ENCODE measurements around the gene NAIP.
"Not testable (repeated sequence)": the region's sequence is repeated elsewhere in the genome, so short reads cannot be mapped to it uniquely, and the experiment has no call there.

NAIP gene

DNA sequence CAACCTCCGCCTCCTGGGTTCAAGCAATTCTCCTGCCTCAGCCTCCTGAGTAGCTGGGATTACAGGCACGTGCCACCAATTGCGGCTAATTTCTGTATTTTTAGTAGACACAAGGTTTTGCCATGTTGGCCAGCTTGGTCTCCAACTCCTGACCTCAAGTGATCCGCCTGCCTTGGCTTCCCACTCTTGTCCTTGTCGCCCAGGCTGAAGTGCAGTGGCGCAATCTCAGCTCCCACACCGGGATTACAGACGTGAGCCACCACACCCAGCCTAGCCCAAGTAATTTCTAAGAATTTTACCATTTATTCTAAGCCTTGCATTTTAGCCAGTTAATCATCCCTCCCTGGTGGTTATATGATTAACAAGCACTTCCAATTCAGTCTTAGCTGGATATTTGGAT lies 11.0 kb downstream of the NAIP start:
- Histone ChIP-seq H3K4me3 (ENCODE audit: low read depth in 1 of 2, low read length in 2 of 2) (no peak overlapping the region), H3K9ac (ENCODE audit: low read depth in 1 of 2, low read length in 2 of 2) (no peak overlapping the region), H3K4me1 (ENCODE audit: control insufficient read depth in 1 of 2, insufficient read depth in 2 of 2, low read length in 2 of 2) (no peaks in the 10 kb centered on the region), H3K9me3 (ENCODE audit: control insufficient read depth in 1 of 2, low read length in 2 of 2) (no peaks in the 10 kb centered on the region), H3K27me3 (ENCODE audit: control insufficient read depth in 1 of 2, insufficient read depth in 2 of 2, low read length in 2 of 2) (no peaks in the 10 kb centered on the region), H3K27ac (ENCODE audit: low read depth, low read length) (no peak overlapping the region), H3K36me3 (ENCODE audit: control insufficient read depth in 1 of 2, insufficient read depth in 2 of 2, low read length in 2 of 2) (no peaks in the 10 kb centered on the region)

DNA sequence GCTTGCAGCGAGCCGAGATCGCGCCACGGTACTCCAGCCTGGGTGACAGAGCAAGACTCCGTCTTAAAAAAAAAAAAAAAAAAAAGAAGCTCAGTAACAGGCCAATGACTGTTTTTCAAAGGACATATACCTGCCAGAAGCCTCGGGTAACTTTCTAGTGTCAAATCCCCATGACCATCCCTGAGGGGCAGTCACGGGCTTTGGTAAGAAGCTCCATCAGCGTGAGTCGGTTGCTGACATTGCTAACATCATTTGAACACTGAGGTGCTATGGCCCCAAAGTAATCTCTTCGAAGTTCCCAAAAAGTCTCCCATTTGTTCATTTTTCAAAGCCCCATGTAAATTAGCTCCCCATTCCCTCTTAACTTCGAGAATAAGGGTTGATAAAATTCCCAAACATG lies 11.6 kb downstream of the NAIP start:
- no peak overlapping the region for H3K4me3 ChIP-seq (ENCODE audit: low read depth in 1 of 2, low read length in 2 of 2)
- no peaks in the 10 kb centered on the region for H3K27me3 ChIP-seq (ENCODE audit: control insufficient read depth in 1 of 2, insufficient read depth in 2 of 2, low read length in 2 of 2)
- no peaks in the 10 kb centered on the region for H3K9me3 ChIP-seq (ENCODE audit: control insufficient read depth in 1 of 2, low read length in 2 of 2)
- no peaks in the 10 kb centered on the region for H3K4me1 ChIP-seq (ENCODE audit: control insufficient read depth in 1 of 2, insufficient read depth in 2 of 2, low read length in 2 of 2)
- H3K36me3 ChIP-seq (ENCODE audit: control insufficient read depth in 1 of 2, insufficient read depth in 2 of 2, low read length in 2 of 2): no peaks in the 10 kb centered on the region
- no peak overlapping the region for H3K9ac ChIP-seq (ENCODE audit: low read depth in 1 of 2, low read length in 2 of 2)
- no peak overlapping the region for H3K27ac ChIP-seq (ENCODE audit: low read depth, low read length)

DNA sequence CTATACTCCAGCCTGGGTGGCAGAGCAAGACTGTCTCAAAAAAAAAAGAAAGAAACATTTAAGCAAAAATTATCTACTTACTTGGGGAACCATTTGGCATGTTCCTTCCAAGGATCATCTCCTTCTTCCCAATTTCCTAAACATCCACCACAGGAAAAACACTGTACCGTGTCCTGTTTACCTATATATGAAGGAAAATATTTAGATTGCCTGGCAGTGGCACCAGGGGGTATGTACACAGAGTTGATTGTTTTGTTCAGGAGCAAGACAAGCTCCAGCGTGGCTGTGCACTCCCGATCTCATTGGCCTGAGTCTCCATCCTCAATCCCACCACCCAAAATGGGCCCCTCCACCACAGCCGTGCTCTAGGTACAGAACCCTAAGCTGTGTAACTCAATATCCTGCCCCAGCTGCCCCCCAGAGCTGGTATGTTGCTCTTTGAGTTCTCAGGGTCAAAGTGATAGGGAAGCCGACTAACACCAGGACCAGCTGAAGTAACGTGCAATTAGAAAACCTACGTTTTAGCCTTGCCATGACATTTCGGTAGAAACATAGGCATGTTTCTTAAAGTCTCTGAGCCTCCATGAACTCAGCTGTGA lies 13.8 kb downstream of the NAIP start:
- Histone ChIP-seq H3K4me3 (ENCODE audit: low read depth in 1 of 2, low read length in 2 of 2) (no peak overlapping the region), H3K36me3 (ENCODE audit: control insufficient read depth in 1 of 2, insufficient read depth in 2 of 2, low read length in 2 of 2) (no peaks in the 10 kb centered on the region), H3K9ac (ENCODE audit: low read depth in 1 of 2, low read length in 2 of 2) (no peak overlapping the region), H3K27me3 (ENCODE audit: control insufficient read depth in 1 of 2, insufficient read depth in 2 of 2, low read length in 2 of 2) (no peaks in the 10 kb centered on the region), H3K4me1 (ENCODE audit: control insufficient read depth in 1 of 2, insufficient read depth in 2 of 2, low read length in 2 of 2) (no peaks in the 10 kb centered on the region), H3K9me3 (ENCODE audit: control insufficient read depth in 1 of 2, low read length in 2 of 2) (no peaks in the 10 kb centered on the region), H3K27ac (ENCODE audit: low read depth, low read length) (no peak overlapping the region)

DNA sequence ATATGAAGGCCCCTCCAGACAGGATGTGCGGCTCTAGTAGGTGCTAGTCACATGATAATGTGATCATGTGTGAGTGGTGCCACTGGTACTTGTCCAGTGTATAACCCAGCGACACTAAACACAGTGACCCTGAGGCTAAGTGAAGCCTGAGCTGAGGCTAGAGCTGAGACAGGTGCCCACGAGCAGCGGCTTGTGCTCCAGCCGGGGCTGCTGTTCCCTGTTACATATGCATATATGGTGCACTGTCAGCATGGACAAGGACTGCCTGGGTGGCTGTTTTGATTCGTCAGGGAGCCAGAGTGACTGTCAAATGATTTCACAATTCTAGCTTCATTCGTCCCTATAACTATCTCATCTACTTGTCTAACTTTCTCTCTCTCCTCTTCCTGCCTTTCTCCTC lies 18.2 kb downstream of the NAIP start:
- H3K27ac ChIP-seq (ENCODE audit: low read depth, low read length): not testable (repeated sequence)

DNA sequence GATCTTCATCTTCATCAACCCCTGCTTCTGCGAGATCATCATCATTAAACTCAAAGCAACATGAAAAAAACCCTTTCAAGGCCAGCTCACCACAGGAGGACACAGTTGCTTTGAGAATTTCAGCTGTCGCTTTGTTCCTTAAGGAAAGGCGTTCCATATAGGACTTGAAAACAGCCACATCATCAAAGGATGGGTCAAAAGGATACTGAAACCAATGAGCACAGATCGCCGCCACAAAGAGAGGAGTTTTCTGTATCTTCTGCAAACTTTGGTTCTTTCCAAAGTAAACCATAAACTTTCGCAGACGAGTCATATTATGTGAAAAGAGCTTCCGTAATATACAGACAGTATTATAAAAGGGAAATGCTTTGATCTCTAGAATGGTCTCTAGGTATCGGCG lies 40.3 kb downstream of the NAIP start:
- H3K9me3 ChIP-seq (ENCODE audit: control insufficient read depth in 1 of 2, low read length in 2 of 2); H3K4me1 ChIP-seq (ENCODE audit: control insufficient read depth in 1 of 2, insufficient read depth in 2 of 2, low read length in 2 of 2); H3K36me3 ChIP-seq (ENCODE audit: control insufficient read depth in 1 of 2, insufficient read depth in 2 of 2, low read length in 2 of 2); H3K27me3 ChIP-seq (ENCODE audit: control insufficient read depth in 1 of 2, insufficient read depth in 2 of 2, low read length in 2 of 2); H3K4me3 ChIP-seq (ENCODE audit: low read depth in 1 of 2, low read length in 2 of 2); H3K9ac ChIP-seq (ENCODE audit: low read depth in 1 of 2, low read length in 2 of 2); H3K27ac ChIP-seq (ENCODE audit: low read depth, low read length): not testable (repeated sequence)

More for the DNA sequence above, 18.2 kb downstream of the NAIP start:
- H3K9me3 ChIP-seq (ENCODE audit: control insufficient read depth in 1 of 2, low read length in 2 of 2); H3K36me3 ChIP-seq (ENCODE audit: control insufficient read depth in 1 of 2, insufficient read depth in 2 of 2, low read length in 2 of 2); H3K4me1 ChIP-seq (ENCODE audit: control insufficient read depth in 1 of 2, insufficient read depth in 2 of 2, low read length in 2 of 2); H3K4me3 ChIP-seq (ENCODE audit: low read depth in 1 of 2, low read length in 2 of 2); H3K9ac ChIP-seq (ENCODE audit: low read depth in 1 of 2, low read length in 2 of 2); H3K27me3 ChIP-seq (ENCODE audit: control insufficient read depth in 1 of 2, insufficient read depth in 2 of 2, low read length in 2 of 2): not testable (repeated sequence)

DNA sequence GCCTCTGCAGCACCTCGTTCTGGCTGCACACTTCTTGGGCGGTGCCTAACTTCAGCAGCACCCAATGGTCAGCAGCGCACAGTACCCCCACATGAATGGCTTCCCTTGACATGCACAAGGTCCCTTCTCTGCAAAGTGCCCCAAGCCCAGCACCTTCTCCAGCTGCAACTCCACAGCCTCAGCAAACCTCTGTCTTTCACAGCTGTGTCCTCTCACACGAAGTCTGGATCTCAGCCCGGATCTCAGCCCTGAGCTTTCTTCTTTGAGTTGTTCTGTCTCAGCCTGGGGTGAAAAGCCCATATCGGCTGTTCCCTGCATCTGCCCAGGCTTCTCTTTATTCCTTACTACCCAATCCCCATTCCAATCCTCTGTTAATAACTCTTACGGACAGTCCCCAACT lies 57.9 kb downstream of the NAIP start:
- not testable (repeated sequence) for H3K36me3 ChIP-seq (ENCODE audit: control insufficient read depth in 1 of 2, insufficient read depth in 2 of 2, low read length in 2 of 2); H3K4me3 ChIP-seq (ENCODE audit: low read depth in 1 of 2, low read length in 2 of 2); H3K9ac ChIP-seq (ENCODE audit: low read depth in 1 of 2, low read length in 2 of 2); H3K9me3 ChIP-seq (ENCODE audit: control insufficient read depth in 1 of 2, low read length in 2 of 2); H3K27ac ChIP-seq (ENCODE audit: low read depth, low read length); H3K27me3 ChIP-seq (ENCODE audit: control insufficient read depth in 1 of 2, insufficient read depth in 2 of 2, low read length in 2 of 2); H3K4me1 ChIP-seq (ENCODE audit: control insufficient read depth in 1 of 2, insufficient read depth in 2 of 2, low read length in 2 of 2)

DNA sequence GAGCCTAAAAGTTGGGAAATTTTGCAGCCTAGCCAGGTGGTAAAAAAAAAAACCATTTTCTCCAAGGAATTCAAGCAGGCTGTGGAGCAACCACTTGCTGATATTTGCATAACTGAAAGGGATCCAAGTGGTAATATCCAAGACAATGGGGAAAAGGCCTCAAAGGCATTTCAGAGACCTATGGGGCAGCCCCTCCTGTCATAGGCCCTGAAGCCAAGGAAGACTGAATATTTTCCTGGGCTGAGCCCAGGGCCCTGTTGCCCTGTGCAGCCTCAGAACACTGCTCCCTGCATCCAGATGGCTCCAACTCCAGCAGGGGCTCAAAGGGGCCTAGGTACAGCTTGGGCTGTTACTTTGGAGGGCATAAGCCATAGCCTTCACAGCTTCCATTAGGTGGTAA lies 60.6 kb downstream of the NAIP start:
- not testable (repeated sequence) for H3K27me3 ChIP-seq (ENCODE audit: control insufficient read depth in 1 of 2, insufficient read depth in 2 of 2, low read length in 2 of 2); H3K4me1 ChIP-seq (ENCODE audit: control insufficient read depth in 1 of 2, insufficient read depth in 2 of 2, low read length in 2 of 2); H3K4me3 ChIP-seq (ENCODE audit: low read depth in 1 of 2, low read length in 2 of 2); H3K9ac ChIP-seq (ENCODE audit: low read depth in 1 of 2, low read length in 2 of 2); H3K36me3 ChIP-seq (ENCODE audit: control insufficient read depth in 1 of 2, insufficient read depth in 2 of 2, low read length in 2 of 2); H3K9me3 ChIP-seq (ENCODE audit: control insufficient read depth in 1 of 2, low read length in 2 of 2); H3K27ac ChIP-seq (ENCODE audit: low read depth, low read length)

DNA sequence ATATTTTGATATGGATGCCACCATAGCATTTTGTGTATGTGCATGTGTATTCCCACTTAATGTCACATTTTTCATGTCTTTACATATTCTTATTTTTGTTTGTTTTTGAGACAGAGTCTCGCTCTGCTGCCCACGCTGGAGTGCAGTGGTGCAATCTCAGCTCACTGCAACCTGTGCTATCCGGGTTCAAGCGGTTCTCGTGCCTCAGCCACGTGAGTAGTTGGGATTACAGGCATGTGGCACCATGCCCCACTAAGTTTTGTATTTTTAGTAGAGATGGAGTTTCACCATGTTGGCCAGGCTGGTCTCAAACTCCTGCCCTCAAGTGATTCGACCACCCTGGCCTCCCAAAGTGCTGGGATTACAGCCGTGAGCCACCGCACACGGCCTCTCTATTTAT lies 72.1 kb downstream of the NAIP start:
- not testable (repeated sequence) for H3K27ac ChIP-seq (ENCODE audit: low read depth, low read length); H3K9ac ChIP-seq (ENCODE audit: low read depth in 1 of 2, low read length in 2 of 2); H3K4me3 ChIP-seq (ENCODE audit: low read depth in 1 of 2, low read length in 2 of 2); H3K27me3 ChIP-seq (ENCODE audit: control insufficient read depth in 1 of 2, insufficient read depth in 2 of 2, low read length in 2 of 2); H3K9me3 ChIP-seq (ENCODE audit: control insufficient read depth in 1 of 2, low read length in 2 of 2); H3K4me1 ChIP-seq (ENCODE audit: control insufficient read depth in 1 of 2, insufficient read depth in 2 of 2, low read length in 2 of 2); H3K36me3 ChIP-seq (ENCODE audit: control insufficient read depth in 1 of 2, insufficient read depth in 2 of 2, low read length in 2 of 2)

DNA sequence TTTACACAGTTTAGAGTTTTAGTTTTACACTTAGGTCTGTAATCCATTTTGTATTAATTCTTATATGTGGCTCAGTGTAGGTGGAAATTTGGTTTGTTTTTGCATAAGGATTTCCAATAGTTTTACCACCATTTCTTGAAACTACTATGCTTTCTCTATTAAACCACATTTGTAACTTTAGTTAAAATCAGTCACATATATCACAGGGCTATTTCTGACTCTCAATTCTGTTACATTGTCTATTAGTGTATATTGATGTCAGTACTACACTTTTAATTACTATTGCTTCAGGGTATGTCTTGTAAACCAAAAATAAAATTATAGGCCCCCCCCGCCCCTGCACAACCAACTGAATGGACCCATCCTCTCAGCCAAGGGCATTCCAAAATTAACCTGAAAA lies 92.6 kb downstream of the NAIP start:
- H3K27me3 ChIP-seq (ENCODE audit: control insufficient read depth in 1 of 2, insufficient read depth in 2 of 2, low read length in 2 of 2); H3K27ac ChIP-seq (ENCODE audit: low read depth, low read length); H3K36me3 ChIP-seq (ENCODE audit: control insufficient read depth in 1 of 2, insufficient read depth in 2 of 2, low read length in 2 of 2); H3K9me3 ChIP-seq (ENCODE audit: control insufficient read depth in 1 of 2, low read length in 2 of 2); H3K4me1 ChIP-seq (ENCODE audit: control insufficient read depth in 1 of 2, insufficient read depth in 2 of 2, low read length in 2 of 2); H3K4me3 ChIP-seq (ENCODE audit: low read depth in 1 of 2, low read length in 2 of 2); H3K9ac ChIP-seq (ENCODE audit: low read depth in 1 of 2, low read length in 2 of 2): not testable (repeated sequence)

DNA sequence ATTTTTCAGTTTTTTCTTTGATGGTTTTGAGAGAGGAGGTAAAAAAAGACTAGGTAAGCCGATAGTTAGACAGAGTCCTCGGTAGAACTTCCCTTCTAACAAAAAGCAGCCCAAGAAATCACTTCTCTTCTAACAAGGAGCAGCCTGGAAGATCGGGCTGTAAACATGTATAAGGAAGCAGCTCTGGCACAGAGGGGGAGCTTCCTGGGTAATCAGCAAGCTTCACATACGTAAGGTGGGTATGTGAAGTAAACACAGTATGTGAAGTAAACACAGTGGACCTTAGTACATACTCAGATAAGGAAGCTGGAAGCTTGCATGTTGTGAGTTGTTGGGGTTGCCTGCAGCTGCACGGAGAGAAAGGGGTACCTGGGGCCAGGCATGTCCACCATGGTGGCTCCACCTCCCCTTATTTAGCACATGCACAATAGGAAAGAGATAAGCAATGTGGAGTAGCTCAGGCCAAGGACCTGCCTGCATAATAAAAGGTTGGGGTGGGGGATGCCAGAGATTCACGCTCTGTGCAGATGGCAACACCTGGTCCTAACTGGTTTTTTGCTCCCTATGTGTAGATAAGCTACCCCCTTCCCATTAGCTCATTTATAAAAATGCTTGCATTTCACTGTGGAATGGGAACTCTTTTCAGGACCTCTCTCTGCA lies 93.3 kb downstream of the NAIP start:
- H3K9me3 ChIP-seq (ENCODE audit: control insufficient read depth in 1 of 2, low read length in 2 of 2); H3K9ac ChIP-seq (ENCODE audit: low read depth in 1 of 2, low read length in 2 of 2); H3K27me3 ChIP-seq (ENCODE audit: control insufficient read depth in 1 of 2, insufficient read depth in 2 of 2, low read length in 2 of 2); H3K27ac ChIP-seq (ENCODE audit: low read depth, low read length); H3K4me3 ChIP-seq (ENCODE audit: low read depth in 1 of 2, low read length in 2 of 2); H3K36me3 ChIP-seq (ENCODE audit: control insufficient read depth in 1 of 2, insufficient read depth in 2 of 2, low read length in 2 of 2); H3K4me1 ChIP-seq (ENCODE audit: control insufficient read depth in 1 of 2, insufficient read depth in 2 of 2, low read length in 2 of 2): not testable (repeated sequence)

DNA sequence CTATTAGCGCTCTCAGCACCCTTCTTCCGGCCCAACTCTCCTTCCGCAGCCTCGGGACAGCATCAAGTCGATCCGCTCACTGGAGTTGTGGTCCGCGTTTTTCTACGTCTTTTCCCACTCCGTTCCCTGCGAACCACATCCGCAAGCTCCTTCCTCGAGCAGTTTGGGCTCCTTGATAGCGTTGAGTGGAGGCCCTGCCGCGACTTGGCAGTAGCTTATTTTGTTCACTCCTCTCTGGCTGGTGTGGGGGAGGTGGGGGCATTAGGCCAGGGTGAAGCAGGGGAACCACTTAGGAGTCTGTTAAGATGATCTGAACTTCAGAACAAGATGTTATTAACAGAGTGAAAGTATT lies 100.0 kb downstream of the NAIP start:
- not testable (repeated sequence) for H3K36me3 ChIP-seq (ENCODE audit: control insufficient read depth in 1 of 2, insufficient read depth in 2 of 2, low read length in 2 of 2); H3K27ac ChIP-seq (ENCODE audit: low read depth, low read length); H3K27me3 ChIP-seq (ENCODE audit: control insufficient read depth in 1 of 2, insufficient read depth in 2 of 2, low read length in 2 of 2); H3K9me3 ChIP-seq (ENCODE audit: control insufficient read depth in 1 of 2, low read length in 2 of 2); H3K9ac ChIP-seq (ENCODE audit: low read depth in 1 of 2, low read length in 2 of 2); H3K4me3 ChIP-seq (ENCODE audit: low read depth in 1 of 2, low read length in 2 of 2); H3K4me1 ChIP-seq (ENCODE audit: control insufficient read depth in 1 of 2, insufficient read depth in 2 of 2, low read length in 2 of 2)

All from duodenal mucosa (tissue), 2 donors.